ENCODE results near the gene TMEM272. TPM values are rescaled to one million over a fixed set of nuclear protein-coding genes. Genes with fewer than 3 reads are reported as not detected.

The TMEM272 gene
- polyA plus RNA-seq, 3 donors = 0.26 to 0.70 (median 0.65) TPM

Other genes with a start within 250 kb of the TMEM272 start
- 10 to 100 TPM; 19.7 to 26.1 (median 20.9) TPM for gene DHRS12, start 41.0 kb downstream of the TMEM272 start, polyA plus RNA-seq (ENCODE audit: insufficient read length in 3 of 3)
- gene CCDC70, start 16.8 kb upstream of the TMEM272 start, polyA plus RNA-seq (ENCODE audit: insufficient read length in 3 of 3) = under 1 TPM in 1 of 3 donors, not detected in 2; 0.14 TPM
- gene ATP7B, start 166.3 kb upstream of the TMEM272 start, polyA plus RNA-seq (ENCODE audit: insufficient read length in 3 of 3) = 10 to 100 TPM; 18.2 to 28.1 (median 24.7) TPM
- 10 to 100 TPM; 25.6 to 36.8 (median 28.1) TPM for gene ALG11, start 167.2 kb upstream of the TMEM272 start, polyA plus RNA-seq (ENCODE audit: insufficient read length in 3 of 3)
- gene UTP14C, start 179.5 kb upstream of the TMEM272 start, polyA plus RNA-seq (ENCODE audit: insufficient read length in 3 of 3) = 10 to 100 TPM; 29.2 to 34.9 (median 30.5) TPM

Measured in renal pelvis (tissue), 3 donors.